Stimulated activated CD4-positive, alpha-beta T cell treated with anti-CD3 and anti-CD28 coated beads, TNF-alpha, amount 100 ng/mL, for 1 hour (primary cell): ENCODE data around the gene ZSCAN4.
A peak's percentile ranks its signal among the peaks of the same experiment; 100 is the strongest.

ENCODE experiments used
- DNase-seq, 3 donors: peaks; one replicate each; pipeline ENCODE4 v3.0.0-alpha.2; 2020; ENCODE audit warnings: low read depth in 3 of 3, low spot score in 1 of 3

The ZSCAN4 gene, protein sequence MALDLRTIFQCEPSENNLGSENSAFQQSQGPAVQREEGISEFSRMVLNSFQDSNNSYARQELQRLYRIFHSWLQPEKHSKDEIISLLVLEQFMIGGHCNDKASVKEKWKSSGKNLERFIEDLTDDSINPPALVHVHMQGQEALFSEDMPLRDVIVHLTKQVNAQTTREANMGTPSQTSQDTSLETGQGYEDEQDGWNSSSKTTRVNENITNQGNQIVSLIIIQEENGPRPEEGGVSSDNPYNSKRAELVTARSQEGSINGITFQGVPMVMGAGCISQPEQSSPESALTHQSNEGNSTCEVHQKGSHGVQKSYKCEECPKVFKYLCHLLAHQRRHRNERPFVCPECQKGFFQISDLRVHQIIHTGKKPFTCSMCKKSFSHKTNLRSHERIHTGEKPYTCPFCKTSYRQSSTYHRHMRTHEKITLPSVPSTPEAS

DNA sequence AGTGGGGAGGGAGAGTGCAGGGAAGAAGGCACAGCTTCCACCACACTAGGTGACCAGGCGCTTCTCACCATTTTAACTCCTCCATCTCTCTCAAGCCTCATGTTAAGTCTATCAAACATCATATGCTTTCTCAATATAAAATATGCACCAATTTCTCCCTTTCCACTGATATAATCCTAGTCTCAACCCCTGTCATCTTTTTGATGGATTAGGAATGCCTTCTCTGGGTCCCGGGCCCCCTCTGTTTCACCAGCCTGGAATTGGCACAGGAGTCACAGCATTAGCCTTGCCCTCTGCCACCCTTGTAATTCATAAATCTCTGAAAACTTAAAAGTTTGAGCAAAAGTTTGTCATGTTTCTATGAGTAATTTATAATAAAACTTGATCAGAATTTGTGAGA is at the start of gene ZSCAN4:
Gene ZSCAN4, plus strand, starts transcription at position 301 of the 400 bp plus-strand sequence. CDS start 7,211 bp downstream, outside the sequence.
- no peak for DNase-seq

DNA sequence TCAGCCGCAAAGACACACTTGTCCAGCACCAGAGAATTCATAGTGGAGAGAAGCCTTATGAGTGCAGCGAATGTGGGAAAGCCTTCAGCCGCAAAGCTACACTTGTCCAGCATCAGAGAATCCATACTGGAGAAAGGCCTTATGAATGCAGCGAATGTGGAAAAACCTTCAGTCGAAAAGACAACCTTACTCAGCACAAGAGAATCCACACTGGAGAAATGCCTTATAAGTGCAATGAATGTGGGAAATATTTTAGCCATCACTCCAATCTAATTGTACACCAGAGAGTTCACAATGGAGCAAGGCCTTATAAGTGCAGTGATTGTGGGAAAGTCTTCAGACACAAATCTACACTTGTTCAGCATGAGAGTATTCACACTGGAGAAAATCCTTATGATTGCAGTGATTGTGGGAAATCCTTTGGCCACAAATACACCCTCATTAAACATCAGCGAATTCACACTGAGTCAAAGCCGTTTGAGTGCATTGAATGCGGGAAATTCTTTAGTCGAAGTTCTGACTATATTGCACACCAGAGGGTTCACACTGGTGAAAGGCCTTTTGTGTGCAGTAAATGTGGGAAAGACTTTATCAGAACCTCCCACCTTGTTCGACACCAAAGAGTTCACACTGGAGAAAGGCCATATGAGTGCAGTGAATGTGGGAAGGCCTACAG is 47.9 kb upstream of the ZSCAN4 start:
- no peak for DNase-seq

DNA sequence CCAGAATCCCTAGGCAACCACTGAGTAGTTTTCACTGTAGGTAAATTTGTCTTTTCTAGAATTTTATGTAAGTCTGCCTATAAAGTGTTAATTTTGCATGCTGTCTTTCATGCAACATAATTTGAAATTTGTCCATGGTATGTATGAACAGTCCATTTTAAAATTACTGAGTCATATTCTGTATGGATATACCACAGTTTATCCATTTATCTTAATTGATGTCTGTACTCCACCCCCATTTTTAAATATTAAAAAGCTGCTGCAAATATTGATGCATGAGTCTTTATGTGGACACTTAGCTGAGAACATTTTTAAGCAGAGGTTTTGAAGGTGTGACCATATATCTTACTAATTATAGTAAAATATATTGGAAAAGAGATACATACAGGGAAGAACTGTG is 45.6 kb upstream of the ZSCAN4 start:
- DNase-seq = no peak

DNA sequence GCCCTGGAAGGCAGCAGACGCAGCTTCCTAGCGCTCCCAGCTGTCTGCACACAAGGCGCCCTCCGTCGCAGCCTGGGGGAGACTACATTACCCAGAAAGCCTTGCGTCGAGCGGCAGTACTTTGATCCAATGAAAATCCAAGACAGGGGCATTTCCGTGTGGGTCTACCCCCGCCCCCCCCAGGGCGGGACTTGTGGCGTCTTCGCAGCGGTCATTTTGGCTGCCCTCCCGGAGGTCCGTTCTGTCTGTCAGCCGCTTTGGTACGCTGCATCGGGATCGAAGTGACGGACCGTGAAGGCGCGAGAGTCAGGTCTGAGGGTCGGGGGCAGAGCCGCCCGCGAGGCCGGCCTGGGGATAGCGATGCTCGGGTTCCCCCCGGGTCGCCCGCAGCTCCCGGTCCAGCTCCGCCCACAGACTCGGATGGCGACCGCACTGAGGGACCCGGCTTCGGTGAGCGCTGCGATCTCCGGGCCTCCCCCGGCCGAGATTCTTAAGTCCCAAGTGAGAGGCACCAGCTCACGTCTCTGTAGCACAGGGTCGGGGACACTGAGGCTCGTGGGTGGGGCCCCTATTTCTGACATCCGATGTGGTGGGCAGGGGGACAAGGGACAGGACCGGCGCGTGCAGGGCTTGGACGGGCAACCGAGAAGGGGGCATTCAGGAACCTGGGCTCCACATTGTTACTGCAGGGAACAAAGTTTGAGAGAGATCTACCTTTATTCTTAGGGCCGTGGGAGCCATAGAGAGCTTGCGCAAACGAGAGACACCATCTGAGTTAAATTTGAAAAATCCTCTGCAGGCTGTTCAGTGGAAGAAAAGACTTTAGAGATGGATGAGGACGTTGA is 35.5 kb upstream of the ZSCAN4 start, which contains the start of gene ZNF211:
Gene ZNF211, plus strand, starts transcription at position 182 of the 845 bp plus-strand sequence. Its CDS starts 179 bp downstream, at position 361.
- DNase-seq = peak; percentile 63 to 74 (median 72)

DNA sequence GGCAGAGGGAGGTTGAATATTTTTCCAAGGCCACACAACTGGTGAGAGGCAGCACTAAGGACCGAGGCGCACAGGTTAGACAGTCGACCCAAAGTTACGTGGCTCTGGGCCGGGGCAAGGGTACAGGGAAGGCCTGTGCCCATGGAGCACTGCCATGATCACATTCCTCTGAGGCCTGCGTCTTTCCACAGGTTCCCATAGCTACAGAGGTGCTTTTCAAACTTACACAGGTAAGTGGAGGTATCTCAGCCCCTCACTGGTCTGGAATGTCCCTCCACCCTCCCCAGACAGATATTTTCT is 35.0 kb upstream of the ZSCAN4 start:
- no peak for DNase-seq

DNA sequence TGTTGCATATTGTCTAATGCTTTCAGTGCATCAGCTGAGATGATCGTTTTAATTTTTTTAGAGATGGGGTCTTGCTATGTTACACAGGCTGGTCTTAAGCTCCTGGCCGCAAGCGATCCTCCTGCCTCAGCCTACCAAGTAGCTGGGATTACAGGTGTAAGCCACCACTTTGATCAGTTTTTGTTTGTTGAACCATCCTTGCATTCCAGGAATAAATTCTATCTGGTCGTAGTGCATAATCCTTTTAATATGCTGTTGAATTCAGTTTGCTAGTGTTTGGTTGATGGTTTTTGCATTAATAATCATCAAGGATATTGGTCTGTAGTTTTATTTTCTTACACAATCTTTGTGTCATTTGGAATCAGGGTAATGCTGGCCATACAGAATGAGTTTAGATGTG is 31.4 kb upstream of the ZSCAN4 start:
- DNase-seq = no peak

DNA sequence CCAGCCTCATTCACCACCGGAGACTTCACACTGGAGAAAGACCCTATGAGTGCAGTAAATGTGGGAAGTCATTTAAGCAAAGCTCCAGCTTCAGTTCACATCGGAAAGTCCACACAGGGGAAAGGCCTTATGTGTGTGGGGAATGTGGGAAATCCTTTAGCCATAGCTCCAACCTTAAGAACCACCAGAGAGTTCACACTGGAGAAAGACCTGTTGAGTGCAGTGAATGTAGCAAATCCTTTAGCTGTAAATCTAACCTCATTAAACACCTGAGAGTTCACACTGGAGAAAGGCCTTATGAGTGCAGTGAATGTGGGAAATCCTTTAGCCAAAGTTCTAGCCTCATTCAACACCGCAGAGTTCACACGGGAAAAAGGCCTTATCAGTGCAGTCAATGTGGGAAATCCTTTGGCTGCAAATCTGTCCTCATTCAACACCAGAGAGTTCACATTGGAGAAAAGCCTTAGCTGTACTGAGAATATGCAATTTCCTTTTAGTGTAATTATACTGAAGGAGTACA is 27.0 kb upstream of the ZSCAN4 start:
- DNase-seq = no peak

DNA sequence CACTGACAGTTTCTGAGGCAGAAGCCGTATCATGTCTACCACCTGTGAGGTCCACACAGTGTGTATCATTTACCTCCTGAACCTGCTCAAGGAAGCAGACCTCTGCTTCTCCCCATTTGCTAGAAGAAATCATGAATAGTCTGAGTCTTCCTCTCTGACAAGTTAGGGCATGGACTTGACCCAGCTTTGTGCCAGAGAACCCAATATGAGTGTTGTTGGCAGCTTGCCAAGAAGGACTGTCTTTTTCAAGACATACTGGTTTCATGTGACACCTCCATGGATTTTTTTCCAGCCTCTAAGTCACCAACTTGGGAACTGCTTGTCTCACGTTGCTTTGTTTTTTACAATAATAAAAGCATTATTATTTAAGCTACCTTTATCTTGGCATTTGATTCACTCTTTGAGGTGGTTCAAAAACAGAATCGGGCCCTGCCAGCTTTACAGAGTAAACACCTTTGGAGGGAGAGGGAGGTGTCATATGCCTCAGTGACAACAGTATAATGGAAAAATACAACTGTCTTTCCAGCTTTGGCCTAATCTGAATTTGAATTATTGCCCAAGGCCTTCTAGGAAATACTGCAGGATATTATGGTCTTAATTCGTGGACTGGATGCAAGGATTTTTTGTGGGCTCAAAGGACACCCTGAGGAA is 26.2 kb upstream of the ZSCAN4 start:
- DNase-seq = no peak

DNA sequence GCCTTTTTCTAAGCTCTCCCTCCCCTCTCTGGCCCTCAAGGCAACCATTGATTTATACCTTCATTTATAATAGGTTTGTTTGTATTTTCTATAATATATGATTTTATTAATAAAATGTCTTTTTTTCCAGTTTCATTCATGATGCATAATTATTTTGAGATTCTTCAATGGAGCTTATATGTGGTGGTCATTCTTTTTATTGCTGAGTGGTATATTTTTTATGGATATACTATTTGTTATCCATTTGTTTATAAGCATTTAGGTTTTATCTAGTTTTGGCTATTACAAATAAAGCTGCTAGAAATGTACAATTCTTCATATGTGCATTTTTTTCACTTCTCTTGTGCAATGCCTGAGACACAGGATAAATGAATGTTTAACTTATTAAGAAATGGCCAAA is 25.0 kb upstream of the ZSCAN4 start:
- DNase-seq = no peak

DNA sequence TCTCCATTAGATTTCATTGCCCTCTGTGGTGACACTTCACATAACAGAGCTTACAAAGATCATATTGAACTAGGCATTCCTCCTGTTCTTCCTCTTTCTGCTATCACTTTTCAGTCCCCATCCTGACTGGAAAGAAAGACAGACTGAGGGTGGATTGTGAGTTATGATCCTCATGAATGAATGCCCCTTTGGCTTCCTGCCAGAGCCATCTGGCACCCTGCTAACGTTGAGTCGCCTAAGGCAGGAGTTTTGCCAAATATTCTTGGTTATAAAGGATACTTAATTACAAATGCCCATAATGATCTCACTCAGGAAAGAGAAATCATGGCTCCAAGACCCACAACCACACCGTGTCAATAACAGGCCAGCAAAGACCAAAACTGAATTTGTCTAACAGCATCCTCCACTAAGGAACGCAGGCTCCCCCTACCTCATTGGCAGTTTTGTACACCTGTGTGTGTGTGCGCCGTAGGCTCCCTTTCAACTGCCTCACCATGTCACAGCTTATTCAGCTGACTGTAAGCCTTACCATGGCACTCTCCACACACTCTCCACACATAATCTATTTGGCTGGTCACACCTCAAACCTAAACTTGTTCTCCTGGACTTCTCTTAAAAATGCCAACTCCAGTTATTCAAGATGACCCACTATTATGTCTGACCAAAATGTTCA is 20.3 kb upstream of the ZSCAN4 start:
- DNase-seq = no peak

DNA sequence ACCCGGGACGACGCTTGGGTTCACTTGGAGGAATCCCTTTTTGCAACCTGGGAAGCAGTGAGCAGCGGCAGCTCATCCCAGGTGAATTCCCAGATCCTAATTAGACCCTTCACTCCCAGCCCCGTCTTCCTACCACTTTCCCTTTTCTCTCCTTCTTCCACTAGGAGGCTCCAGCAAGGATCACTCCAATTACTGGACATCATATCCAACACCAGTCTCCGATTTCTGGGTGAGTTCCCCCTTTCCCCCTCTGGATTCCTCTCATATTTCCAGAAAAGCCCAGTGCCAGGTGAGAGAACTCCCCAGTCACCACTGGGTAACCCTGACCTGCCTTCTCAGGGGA is 17.1 kb upstream of the ZSCAN4 start:
- DNase-seq = no peak

DNA sequence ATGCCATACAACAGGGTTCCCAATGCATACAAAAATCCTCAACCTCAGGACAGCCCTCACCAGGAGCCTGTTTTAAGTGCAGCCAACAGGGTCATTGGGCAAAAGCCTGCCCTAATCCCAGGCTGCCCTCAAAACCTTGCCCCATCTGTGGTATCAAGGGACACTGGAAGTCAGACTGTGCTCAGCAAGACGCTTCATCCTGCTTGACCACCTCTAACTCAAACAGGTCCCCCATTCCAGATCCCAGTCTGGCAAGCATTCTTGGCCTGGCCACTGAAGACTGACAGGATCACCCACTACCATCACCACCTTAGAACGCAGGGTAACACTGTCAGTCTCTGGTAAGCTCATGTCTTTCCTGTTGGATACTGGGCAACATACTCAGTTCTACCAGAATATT is 15.0 kb upstream of the ZSCAN4 start:
- DNase-seq = no peak

DNA sequence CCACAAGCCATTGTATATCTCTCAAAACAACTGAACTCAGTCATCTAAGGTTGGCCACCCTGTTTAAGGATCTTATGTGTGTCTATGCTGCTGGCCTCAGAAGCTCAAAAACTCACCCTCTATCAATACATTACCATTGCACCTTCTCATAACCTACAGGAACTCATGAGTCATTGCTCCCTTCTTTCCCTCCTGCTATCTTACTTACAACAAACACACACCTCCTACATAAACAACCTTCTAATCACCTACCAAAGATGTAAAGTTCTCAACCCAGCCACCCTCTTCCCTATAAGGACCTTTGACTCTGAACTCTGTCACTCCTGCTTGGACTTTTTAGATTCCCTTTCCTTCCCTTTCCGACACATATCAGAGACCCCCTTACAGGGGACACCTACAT is 13.3 kb upstream of the ZSCAN4 start:
- no peak for DNase-seq

DNA sequence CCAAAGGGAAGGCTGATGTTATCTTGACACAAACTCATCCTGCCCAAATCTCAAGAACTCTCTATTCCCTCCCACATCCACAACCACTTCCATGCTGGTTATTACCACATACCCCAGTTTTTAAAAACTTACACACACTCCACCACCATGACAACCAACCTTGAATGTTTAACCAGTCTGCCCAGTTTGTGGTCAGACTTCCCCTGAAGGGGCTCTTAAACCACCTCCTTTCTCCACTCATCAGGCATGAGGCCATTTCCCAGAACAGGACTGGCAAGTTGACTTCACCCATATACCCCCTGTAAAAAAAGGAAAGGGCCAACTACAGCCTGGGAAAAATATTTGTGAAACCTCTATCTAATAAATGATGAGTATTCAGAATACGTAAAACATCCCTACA is 12.4 kb upstream of the ZSCAN4 start:
- no peak for DNase-seq

DNA sequence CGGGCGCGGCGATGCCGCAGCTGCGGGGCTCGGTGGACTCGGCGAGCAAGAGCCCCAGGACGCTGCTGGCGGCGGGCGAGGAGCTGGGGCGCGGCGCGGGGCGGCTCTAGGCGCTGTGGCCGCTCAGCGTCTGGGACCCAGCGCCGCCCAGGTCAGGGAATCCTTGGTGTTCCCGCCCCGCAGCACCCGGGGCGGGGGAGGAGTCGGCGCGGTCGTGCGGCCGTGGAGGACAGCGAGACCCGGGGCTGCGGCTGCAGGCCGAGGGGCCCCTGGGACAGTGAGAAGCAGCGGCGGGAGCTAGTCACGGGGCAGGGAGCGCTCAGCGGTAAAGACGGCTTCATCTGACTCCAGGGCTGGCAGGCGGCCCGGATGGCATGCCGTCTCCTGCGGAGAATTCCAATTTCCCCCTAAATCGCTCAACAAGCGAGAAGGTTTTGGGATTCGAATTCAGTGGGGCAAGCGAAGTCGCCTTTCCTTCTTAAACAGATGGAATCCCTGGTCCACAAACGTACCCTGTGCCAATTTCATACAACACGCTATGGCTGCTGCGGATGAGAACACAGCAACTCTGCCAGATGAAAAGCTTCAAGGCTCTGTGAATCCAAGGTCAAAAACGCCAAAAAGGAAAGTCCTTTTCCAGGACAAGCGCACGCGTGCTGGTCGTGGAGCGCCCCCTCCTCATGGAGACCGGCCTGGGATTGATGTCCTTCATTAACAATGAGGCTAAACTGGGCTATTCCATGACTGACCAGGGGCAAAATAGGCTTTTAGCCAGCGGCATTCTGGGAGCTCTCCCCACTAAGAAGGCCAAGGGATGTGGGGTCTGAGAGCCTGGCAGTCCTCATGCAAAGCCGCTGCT is 4.2 kb upstream of the ZSCAN4 start:
- no peak for DNase-seq

DNA sequence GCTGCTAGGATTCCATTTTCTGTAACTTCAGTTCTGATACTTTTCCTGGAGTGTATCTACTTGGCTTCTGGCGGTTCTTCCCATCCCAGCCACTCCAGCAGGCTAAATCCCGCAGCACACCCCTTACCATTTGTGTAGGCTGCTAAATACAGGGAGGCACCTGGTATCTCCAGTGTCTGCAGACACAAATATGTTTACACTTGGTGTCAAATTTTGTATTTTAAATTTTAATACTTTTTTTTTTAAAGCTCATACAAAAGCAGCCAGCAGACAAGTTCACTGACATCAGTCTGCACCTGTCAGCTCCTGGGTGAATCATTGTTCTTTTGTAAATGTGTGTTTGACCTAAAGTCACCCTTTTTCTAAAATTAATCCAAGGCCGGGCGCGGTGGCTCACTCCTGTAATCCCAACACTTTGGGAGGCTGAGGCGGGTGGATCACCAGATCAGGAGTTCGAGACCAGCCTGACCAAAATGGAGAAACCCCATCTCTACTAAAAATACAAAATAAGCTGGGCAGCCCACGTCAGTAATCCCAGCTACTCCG is 3.4 kb upstream of the ZSCAN4 start:
- no peak for DNase-seq

DNA sequence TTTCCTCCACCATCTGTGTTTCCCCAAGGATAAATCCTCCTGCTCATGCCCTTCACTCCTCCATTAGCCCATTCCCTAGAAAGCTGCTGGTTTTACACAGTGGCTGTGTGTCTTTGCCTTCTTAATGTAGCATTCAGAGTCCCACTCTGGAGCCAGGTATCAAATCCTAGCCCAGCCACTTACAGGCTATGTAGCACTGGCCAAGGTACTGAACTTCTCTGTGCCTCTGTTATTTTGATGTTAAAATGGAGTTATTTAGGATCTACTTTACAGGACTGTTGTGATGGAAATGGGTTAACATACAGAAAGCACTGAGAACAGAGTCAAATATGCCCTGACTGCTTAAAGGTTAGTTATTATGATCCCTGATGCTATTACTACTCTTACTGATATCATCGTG is 1.5 kb upstream of the ZSCAN4 start:
- DNase-seq = no peak

DNA sequence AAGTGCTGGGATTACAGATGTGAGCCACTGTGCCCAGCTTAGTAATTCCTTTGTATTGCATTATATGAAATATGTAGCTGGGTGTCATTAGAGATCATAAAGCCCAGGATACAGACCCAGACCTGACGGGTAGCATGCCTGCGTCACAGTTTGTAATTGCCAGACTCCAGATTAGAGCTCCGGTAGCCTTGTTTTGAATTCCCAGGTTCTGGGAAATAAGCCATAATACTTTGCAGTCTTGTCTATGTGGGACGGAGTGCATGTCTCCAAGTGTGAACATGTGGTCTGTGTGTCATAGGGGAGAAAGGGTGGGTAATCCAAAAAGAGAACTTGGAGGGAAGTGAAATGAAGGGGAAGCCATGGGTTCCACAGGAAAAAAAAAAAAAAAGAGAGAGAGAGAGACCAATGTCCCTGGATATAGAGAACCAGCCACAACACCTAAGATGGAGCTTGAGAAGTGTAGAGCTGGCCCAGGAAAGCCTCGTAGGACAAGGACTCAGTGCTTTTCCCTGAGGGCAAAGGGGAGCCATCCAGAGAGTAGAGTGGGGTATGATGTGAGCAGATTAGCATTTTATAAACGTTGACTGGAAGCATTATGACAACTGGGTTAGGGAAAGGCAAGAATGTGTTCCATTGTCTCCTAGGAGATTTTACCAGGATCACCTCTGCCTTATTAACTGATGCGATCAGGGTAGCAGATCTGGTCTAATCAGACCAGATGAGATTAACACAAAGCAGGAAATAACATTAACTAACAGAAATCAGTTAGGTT is 2.6 kb downstream of the ZSCAN4 start:
- DNase-seq = no peak

DNA sequence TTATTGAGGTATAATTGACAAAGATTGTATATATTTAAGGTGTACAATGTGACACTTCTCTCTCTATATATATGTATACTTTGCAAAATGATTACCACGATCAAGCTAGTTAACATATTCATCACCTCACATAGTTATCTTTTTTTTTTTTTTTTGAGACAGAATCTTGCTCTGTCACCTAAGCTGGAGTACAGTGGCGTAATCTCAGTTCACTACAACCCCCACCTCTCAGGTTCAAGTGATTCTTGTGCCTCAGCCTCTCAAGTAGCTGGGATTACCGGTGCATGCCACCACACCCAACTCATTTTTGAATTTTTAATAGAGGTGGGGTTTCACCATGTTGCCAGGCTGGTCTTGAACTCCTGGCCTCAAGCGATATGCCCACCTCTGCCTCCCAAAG is 3.7 kb downstream of the ZSCAN4 start:
- DNase-seq = no peak
